IPS-20b (cell line): Measurements from ENCODE around the gene FLG.

Experiments
- H3K27ac ChIP-seq: one replicate; pipeline ENCODE4 v1.5.1; 2013; ENCODE audit warnings: low read length
- H3K27me3 ChIP-seq: 2 replicates; pipeline ENCODE4 v1.6.1; 2013; ENCODE audit warnings: mild to moderate bottlenecking, low read length, inconsistent platforms; ENCODE audit not compliant: insufficient read depth
- H3K36me3 ChIP-seq: 2 replicates; pipeline ENCODE4 v1.6.1; 2013; ENCODE audit warnings: low read depth, mild to moderate bottlenecking, inconsistent platforms, low read length, moderate library complexity; ENCODE audit not compliant: insufficient read depth
- H3K4me1 ChIP-seq: 2 replicates; pipeline ENCODE4 v1.6.1; 2013; ENCODE audit warnings: mild to moderate bottlenecking, control low read depth, inconsistent platforms, low read length, moderate library complexity; ENCODE audit not compliant: insufficient read depth
- H3K4me3 ChIP-seq: 2 replicates; pipeline ENCODE4 v1.5.1; 2013; ENCODE audit warnings: mild to moderate bottlenecking, low read length, inconsistent platforms
- H3K9ac ChIP-seq: 2 replicates; pipeline ENCODE4 v1.6.1; 2013; ENCODE audit warnings: low read depth, mild to moderate bottlenecking, inconsistent platforms, low read length, moderate library complexity
- H3K9me3 ChIP-seq: 2 replicates; pipeline ENCODE4 v1.6.1; 2013; ENCODE audit warnings: mild to moderate bottlenecking, low read depth, low read length, inconsistent platforms; ENCODE audit not compliant: insufficient read depth

Gene FLG

GRCh38 chr1:152325111-152325510 is at the start of gene FLG:
FLG (minus strand) TSS chr1:152325239; CDS start chr1:152315456, 9,783 bp downstream.
- H3K27me3 ChIP-seq, result no peaks in the 10 kb centered on the region
- H3K4me3 ChIP-seq, result no peak within 1 kb of the TSS
- H3K9ac ChIP-seq, result no peak within 1 kb of the TSS
- H3K9me3 ChIP-seq, result peaks cover 83% of the 10 kb centered on the region
- H3K4me1 ChIP-seq, result no peaks in the 10 kb centered on the region
- no peak within 1 kb of the TSS for H3K27ac ChIP-seq
- H3K36me3 ChIP-seq, result no peaks in the 10 kb centered on the region

DNA sequence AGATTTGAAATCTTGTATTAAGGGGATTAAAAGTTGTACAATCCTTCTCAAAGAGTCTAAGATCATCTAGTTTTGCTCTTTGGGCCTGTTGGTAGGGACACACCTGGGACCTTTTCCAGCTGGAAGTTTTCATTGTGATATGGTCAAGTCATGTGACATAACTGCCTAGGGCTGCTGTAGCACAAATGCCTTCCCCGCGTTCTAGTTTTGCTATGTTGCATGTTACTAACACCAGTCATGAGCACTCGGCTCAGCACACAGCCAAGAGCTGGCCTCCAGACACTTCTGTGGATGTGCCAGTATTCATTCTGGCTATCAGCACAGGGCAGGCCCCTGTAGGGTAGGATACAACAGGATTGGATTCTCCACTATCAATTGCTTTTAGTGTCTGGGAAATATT is 49.4 kb upstream of the FLG start:
- Histone ChIP-seq H3K27me3 (no peaks in the 10 kb centered on the region), H3K27ac (no peak overlapping the region)

DNA sequence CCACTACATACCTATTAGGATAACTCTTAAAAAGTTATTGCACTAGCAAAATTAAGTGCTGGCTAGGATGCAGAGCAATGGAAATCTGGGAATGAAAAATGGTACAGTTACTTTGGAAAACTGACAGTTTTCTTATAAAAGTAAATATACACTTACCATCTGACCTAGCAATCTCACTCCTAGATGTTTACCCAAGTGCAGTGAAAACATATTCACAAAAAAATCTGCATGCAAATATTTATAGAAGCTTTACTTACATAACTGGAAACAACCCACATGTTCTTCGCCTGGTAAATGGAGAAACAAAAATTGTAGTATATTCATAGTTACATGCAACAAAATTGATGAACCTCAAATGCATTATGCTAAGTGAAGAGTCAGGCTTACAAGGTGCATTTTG is 47.6 kb upstream of the FLG start:
- Histone ChIP-seq H3K36me3 (no peaks in the 10 kb centered on the region), H3K9me3 (peaks cover 91% of the 10 kb centered on the region)

More for the DNA sequence above, 49.4 kb upstream of the FLG start:
- H3K4me1 ChIP-seq, result no peaks in the 10 kb centered on the region
- peaks cover 88% of the 10 kb centered on the region for H3K9me3 ChIP-seq
- no peak overlapping the region for H3K9ac ChIP-seq
- H3K4me3 ChIP-seq, result no peak overlapping the region
- no peaks in the 10 kb centered on the region for H3K36me3 ChIP-seq

DNA sequence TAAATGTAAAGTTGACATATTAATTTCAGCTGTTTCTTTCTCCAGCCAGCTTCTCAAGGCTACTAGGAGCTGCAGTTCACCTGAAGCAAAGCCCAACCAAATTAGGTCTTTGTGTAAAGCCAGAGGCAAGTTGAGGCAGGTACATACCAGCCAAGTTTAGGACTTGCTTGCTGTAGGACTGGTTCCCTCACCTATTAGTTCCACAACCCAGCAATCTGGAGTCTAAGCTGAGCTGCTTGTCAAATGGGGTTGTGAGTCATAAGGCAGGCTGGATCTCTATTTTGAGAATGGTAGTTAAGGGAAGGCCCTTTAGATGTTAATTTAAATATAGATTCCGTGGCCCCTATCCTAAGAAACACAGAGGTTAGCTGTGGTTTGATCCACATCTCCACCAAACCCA is 42.4 kb upstream of the FLG start:
- H3K27ac ChIP-seq, result no peak overlapping the region
- no peaks in the 10 kb centered on the region for H3K36me3 ChIP-seq
- peaks cover 95% of the 10 kb centered on the region for H3K9me3 ChIP-seq
- no peaks in the 10 kb centered on the region for H3K27me3 ChIP-seq
- no peak overlapping the region for H3K9ac ChIP-seq
- no peaks in the 10 kb centered on the region for H3K4me1 ChIP-seq
- H3K4me3 ChIP-seq, result no peak overlapping the region

More for the DNA sequence above, 47.6 kb upstream of the FLG start:
- Histone ChIP-seq H3K27ac (no peak overlapping the region), H3K4me1 (no peaks in the 10 kb centered on the region), H3K27me3 (no peaks in the 10 kb centered on the region), H3K4me3 (no peak overlapping the region), H3K9ac (no peak overlapping the region)

DNA sequence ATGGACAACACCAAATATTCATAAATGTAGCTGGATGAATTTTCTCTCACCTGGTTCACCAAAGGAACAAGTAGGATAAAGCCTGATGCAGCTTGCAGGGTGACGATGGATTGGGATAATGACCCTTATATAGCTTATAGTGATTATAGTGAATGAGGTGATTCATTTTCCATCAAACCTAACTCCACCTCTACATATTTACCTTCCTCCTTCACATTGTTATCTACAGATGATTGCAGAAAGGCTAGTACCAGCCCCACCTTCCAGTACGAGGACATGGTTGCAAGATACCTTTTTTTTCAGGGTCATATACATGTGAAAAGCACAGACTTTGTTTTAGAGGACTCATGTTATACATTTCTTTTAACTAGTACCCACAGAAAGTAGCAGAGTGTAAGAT is 34.9 kb upstream of the FLG start, which contains the start of gene FLG2:
Gene FLG2, minus strand, starts transcription at position 101 of the 400 bp plus-strand sequence. CDS start 1,122 bp downstream, outside the sequence.
- H3K9me3 ChIP-seq, result peaks cover 95% of the 10 kb centered on the region
- H3K4me3 ChIP-seq, result no peak within 1 kb of the TSS
- H3K27me3 ChIP-seq, result no peaks in the 10 kb centered on the region
- no peaks in the 10 kb centered on the region for H3K4me1 ChIP-seq
- no peak within 1 kb of the TSS for H3K9ac ChIP-seq
- H3K27ac ChIP-seq, result no peak within 1 kb of the TSS
- H3K36me3 ChIP-seq, result no peaks in the 10 kb centered on the region

DNA sequence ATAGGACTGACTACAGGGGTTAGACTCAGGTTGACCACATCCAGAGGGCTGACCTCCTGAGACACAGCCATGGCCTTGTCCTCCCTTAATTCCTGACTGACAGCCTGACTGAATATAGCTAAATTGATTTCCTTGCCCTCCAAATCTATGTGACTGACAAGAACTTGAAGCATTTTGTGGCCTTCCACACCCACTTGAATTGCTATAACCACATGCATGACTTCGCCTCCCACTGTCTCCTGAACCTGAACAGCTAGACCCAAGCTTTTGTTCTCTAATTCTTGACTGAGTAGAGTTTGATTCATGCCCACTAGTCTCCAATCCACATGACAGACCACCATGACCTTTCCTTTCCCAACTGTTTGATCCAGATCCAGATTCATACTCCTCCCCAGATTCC is 31.7 kb upstream of the FLG start:
- no peak overlapping the region for H3K9ac ChIP-seq
- no peaks in the 10 kb centered on the region for H3K36me3 ChIP-seq
- H3K27ac ChIP-seq, result no peak overlapping the region
- H3K4me1 ChIP-seq, result no peaks in the 10 kb centered on the region
- no peak overlapping the region for H3K4me3 ChIP-seq
- no peaks in the 10 kb centered on the region for H3K27me3 ChIP-seq
- peaks cover 98% of the 10 kb centered on the region for H3K9me3 ChIP-seq

DNA sequence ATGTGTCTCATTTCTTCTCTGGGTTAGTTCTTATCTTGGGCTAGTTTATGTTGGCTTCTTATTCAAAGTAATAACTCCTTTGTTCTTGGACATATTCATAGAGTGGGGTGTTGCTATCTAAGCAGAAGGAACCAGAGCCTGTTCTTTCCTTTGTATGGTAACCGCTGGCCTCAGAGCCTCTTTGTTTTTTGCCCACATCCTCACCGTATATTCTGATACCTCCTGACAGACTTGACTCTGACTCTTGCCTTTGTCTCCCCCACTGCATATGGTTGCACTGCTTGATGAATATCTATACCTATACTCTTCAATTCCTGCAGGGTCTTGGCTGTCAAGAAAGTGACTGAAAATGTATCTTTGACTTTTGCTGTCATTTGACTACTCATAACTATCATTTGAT is 24.6 kb upstream of the FLG start:
- H3K4me3 ChIP-seq, result no peak overlapping the region
- no peaks in the 10 kb centered on the region for H3K27me3 ChIP-seq
- H3K27ac ChIP-seq, result no peak overlapping the region
- no peaks in the 10 kb centered on the region for H3K4me1 ChIP-seq
- no peak overlapping the region for H3K9ac ChIP-seq
- no peaks in the 10 kb centered on the region for H3K36me3 ChIP-seq
- H3K9me3 ChIP-seq, result peaks cover 95% of the 10 kb centered on the region

GRCh38 chr1:152348447-152348846 is 23.4 kb upstream of the FLG start:
- no peak overlapping the region for H3K27ac ChIP-seq
- H3K27me3 ChIP-seq, result no peaks in the 10 kb centered on the region
- no peaks in the 10 kb centered on the region for H3K4me1 ChIP-seq
- H3K9me3 ChIP-seq, result peaks cover 92% of the 10 kb centered on the region
- H3K36me3 ChIP-seq, result no peaks in the 10 kb centered on the region
- H3K4me3 ChIP-seq, result no peak overlapping the region
- H3K9ac ChIP-seq, result no peak overlapping the region

DNA sequence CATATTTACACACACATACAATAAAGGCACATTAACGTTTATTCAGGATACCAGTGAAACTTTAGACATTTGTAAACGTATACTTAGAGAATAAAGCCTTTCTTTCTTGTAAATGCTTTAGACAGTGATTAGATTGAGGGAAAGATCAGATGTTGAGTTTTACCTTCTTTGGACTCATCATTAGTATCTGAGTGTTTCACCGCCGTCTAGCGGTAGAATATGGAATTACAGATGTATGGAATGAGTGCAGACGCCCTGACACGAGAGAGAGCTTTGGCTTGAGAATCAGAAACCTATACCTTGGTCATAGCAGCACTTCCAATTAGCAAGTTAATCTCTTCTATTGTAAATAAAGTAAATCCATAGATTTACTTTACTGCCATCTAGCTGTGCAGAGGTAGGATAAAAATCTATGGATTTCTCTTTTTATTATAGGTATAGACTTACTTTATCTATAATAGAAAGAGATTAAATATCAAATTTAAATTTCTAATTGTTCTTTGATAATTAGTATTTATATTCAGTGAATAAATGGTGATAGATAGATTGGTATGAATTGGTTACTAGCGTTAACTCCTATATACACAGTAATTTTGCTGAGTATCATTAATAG is 22.2 kb upstream of the FLG start:
- Histone ChIP-seq H3K4me1 (no peaks in the 10 kb centered on the region), H3K9me3 (peaks cover 91% of the 10 kb centered on the region), H3K27me3 (no peaks in the 10 kb centered on the region), H3K27ac (no peak overlapping the region), H3K36me3 (no peaks in the 10 kb centered on the region), H3K9ac (no peak overlapping the region), H3K4me3 (no peak overlapping the region)

DNA sequence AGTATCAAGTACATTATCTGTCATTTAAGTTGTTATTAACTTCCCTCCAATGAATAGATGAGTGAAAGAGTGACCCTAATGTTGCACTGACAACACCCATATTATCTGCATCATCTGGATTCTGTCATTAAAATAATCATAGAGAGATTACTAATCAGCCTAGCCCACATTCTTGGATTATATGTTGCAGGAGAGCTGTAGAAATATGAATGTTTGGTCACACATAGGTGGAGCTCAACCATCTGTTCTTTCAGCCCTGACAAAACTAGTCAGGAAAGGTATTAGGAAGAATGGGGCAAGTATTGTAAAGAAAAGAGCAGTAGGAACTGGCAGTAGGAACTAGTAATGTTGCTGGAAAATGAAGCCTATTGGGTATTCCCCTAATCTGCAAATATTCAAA is 19.4 kb upstream of the FLG start:
- Histone ChIP-seq H3K9me3 (peaks cover 89% of the 10 kb centered on the region), H3K36me3 (no peaks in the 10 kb centered on the region), H3K27ac (no peak overlapping the region), H3K4me1 (no peaks in the 10 kb centered on the region), H3K9ac (no peak overlapping the region), H3K27me3 (no peaks in the 10 kb centered on the region), H3K4me3 (no peak overlapping the region)

DNA sequence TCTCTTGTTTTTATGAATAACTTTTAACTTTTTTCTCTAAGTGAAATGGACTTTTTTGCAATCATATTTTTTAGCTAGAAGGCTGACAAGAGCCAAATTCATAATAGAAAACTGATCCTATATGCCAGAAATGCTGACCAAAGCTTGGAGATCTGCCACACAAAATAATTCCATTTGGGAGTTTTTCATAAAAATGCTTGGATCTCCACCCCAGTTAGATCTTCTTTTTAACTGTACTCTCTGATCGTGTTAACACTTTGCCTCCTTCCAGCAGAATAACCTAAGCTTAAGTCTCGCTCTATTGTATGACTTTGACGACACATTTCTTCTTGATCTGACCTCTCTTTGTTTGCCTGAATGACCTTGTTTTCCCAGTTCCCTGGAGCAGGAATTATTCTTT is 18.0 kb upstream of the FLG start:
- Histone ChIP-seq H3K36me3 (no peaks in the 10 kb centered on the region), H3K4me1 (no peaks in the 10 kb centered on the region), H3K27ac (no peak overlapping the region), H3K9ac (no peak overlapping the region), H3K27me3 (no peaks in the 10 kb centered on the region), H3K4me3 (no peak overlapping the region), H3K9me3 (peaks cover 82% of the 10 kb centered on the region)

GRCh38 chr1:152335399-152335798 is 10.4 kb upstream of the FLG start:
- Histone ChIP-seq H3K36me3 (no peaks in the 10 kb centered on the region), H3K9ac (no peak overlapping the region), H3K9me3 (peaks cover 82% of the 10 kb centered on the region), H3K27me3 (no peaks in the 10 kb centered on the region), H3K27ac (no peak overlapping the region), H3K4me3 (no peak overlapping the region), H3K4me1 (no peaks in the 10 kb centered on the region)
